ENCODE measurements around the gene DLG1.
"Not testable (repeated sequence)": the region's sequence is repeated elsewhere in the genome, so short reads cannot be mapped to it uniquely, and the experiment has no call there.

The DLG1 gene

DNA sequence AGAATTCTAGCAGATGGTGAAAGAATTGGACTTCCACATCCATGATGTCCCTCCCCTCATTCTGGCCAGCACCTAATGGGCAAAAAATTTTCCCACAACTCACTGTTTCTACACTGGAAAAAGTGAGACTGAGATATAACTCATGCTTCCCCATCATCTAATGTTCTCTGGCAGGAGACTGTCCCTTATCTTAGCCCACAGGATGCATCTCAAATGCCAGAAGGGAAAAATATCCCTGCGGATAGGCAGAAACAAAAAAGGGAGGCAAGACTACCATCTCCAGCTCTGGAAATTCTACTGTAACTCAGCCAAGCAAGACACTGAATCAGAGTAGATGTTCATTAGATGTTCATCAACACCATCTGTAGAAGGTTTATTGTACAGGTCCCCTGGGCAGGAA is 58.6 kb downstream of the DLG1 start:
- DNase-seq = no peak

DNA sequence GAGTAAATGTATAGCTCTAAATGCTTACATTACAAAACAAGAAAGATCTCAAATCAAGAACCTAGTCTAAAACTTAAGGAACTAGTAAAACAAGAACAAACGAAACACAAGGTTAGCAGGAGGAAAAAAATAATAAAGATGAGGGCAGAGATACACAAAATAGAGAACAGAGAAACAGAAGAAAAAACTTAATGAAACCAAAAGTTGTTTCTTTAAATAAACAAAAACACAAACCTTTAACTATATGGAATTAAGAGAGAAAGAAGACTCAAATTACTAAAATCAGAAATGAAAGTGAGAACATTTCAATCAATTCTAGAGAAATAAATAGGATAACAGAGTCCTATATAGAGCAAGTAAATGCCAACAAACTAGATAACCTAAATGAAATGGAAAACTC is 59.6 kb downstream of the DLG1 start:
- DNase-seq = no peak

DNA sequence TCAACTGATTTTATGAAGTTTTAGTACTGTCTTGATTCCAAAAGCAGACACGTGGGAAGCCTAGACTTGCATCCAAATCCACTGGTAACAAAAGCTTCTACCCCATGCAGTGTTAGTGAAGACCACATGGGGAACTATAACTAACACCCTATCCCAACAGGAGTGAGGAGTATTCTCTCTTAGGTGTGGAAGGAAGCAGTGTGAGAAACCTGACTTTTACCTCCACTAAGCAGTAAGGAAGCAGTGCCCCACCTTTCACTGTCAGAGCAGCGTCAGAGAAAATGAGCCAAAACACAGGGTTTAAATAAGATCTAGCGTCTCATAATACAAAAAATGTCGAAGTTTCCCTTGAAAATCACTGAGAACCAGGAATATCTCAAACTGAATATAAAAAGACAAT is 60.5 kb downstream of the DLG1 start:
- DNase-seq = no peak

DNA sequence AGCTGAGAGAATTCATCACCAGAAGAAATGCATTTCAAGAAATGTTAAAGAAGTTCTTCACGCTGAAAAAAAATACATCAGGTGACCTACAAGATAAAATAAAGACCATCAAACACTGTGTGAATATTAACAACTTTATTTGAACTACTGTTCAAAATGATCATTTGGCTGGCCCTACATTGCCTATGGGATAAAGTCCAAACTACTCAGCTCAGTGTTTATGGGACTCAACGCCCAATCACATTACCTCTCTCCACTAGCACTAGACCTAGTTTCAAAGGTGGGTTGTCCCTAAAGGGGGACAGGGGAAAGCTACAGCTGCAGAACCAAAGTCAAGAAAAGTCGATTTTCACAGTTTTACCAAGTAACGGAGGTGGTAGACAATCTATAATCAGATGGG is 62.0 kb downstream of the DLG1 start:
- DNase-seq = no peak

DNA sequence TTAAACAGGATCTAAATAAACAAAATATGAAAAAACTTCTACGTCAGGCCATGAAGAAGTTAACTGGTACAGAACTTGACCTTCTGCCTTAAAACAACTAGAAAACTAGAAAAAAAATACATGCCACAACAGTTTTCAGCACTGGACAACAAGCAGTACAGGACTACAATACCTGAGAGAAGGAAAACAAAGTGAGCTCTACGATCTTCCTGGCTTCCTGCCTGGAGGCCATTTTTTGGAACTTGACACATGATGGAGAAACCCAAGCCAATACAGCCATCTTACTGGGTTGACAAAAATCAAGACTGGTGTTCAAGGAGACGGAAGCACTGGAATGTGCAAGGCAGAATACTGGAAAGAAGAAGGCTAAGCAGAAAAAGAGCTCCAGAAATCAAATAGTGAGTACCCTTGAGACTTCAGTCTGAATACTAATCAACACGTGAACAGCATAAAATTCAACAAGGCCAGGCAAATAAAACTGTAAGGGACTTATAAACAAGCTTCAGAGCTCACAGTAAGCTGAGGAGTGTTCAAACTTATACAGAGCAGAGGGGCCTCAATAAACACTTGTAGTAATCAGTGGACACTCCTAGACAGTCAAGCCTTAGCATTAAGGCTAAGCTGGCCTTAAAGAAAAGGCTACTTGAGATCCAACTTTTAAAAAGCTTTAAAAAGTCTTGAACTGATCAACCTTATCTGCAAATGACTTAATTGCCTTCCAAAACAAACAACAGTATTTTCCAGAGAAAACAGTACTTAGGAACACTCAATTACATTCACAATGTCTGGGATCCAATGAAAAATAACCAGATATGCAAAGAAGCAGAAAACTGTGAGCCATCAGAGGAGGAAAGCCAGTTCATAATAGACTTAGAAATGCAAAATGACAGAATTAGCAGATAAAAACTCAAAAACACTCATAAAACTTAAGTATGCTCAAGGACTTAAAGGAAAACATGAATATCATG is 63.2 kb downstream of the DLG1 start:
- DNase-seq = no peak

DNA sequence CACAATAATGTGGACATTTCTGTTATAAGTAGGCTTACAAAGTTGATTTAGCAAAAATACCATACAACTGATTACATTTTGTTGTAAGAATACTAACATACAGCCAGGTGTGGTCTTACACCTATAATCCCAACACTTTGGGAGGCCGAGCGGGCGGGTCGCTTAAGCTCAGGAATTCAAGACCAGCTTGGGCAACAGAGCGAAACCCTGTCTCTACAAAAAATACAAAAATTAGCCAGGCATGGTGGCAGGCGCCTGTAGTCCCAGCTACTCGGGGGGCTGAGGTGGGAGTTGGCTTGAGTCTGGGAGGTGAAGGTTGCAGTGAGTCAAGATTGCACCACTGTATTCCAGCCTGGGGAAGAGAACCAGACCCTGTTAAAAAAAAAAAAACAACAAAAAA is 67.1 kb downstream of the DLG1 start:
- DNase-seq = no peak

DNA sequence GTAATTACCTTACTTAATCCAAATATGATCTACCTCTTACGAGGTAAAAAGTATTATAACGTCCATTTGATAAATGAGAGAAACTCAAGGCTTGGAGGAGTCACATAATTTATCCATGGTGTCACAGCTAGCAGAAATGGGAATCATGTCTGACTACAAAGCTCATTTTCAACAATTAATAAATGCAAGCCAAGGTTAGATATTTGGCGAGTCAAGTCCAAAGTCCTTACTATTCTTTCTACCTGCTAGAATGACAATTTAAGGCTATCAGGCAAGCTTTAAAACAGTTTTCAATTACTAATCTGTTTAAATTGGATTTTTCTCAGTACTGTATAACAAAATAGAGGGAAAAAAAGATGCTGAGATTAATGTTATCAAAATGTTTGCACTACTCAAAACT is 68.6 kb downstream of the DLG1 start:
- no peak for DNase-seq

DNA sequence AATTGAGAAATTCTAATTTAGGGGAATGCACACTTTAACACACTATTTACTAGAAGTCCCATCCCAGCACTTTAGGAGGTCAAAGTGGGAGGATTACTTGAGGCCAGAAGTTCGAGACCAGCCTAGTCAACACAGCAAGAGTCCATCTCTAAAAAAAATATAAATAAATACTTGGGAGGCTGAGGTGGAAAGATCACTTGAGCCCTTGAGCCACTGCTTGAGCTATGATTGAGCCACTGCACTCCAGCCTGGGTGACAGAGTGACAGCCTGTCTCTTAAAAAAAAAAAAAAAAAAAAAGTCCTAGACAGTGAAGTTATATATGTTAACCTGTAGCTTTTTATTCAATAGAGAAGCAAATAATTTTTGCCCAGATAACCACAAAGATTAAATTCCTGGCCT is 69.2 kb downstream of the DLG1 start:
- no peak for DNase-seq

DNA sequence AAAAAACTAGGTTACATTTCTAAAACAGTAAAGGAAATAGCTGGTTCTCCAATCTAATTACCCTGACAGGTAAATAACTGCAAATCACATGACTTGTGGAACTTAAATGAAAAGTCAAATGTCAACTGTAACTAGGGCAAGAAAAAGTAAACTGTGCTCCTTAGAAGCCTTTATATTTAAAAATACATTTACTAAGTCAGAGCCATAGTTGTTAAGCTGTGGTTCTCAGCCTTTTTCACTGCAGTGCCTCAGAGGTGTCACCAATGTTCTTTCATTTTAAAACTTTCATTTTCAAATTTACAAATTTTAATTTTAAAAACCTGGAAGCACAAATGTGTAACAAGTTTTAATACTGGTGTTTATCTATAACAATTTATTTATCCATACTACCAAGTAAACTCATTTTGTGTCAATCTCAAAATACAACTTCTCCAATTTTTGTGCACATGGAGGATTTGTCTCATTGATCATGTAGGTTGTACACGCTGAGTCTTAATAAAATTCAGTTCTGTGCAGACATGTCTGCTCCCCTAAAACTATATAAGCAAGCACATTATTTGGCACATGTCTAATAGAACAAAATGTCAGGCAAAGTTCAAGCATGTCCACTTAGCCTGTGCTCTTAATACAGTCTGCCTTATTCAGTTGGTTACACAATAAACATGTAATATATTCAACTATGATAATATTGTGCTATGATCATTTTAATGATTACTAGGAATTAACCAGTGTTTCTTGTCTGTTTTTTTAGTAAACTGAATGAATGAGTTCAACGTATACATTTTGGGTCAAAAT is 70.4 kb downstream of the DLG1 start:
- no peak for DNase-seq

DNA sequence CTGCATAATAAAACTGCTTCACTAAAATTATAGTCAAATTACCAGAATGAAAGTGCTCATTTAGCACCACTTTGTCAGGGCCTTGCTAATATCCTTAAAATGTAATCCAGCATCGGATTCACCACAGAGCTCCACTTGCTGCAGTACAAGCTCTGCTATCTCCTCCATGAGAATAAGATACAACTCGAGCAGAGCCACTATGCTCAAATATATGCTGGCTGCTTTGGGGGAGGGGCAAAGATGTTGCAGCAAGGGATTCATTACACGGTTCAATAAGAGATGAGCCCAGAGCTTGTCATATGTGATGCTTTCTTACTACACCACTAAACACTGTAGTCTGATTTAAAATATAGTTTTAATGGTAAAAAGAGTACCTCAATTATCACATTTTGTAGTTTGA is 72.2 kb downstream of the DLG1 start:
- no peak for DNase-seq

DNA sequence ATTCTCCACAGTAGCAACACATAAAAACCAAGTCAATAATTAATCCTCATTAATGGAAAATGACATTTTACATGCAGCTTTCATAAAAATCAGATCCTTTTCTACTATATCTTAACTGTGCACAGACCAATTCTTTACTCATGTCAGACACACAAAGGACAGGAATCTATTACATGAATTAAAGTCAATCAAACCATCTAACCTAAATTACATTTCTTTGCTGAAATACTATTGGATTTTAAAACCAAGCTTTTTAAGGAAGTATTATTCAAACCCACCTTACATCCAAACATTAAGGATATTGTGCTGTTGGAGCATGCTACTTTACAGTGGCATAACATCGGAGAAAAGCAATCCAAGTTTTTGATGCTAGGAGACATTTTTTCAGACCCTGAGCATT is 72.8 kb downstream of the DLG1 start:
- no peak for DNase-seq

DNA sequence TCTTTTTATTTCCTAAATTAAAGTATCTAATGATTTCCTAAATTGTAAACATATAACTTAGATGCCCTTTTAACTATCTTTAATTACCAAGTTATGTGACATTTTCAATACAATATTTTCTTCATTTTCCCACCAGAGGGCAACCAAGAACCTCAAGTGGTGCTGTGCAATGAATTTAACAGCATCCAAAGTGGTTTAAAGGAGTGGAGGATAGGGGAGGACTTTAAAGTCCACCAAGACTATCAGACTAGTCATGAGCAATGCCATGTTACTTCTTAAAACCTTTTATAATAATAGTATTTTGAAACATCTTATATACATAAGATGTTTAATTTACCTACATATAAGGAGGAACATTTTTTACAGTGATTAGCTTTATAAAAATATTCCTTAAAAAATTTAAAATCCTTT is 74.4 kb downstream of the DLG1 start:
- peak; percentile 77 to 79 for DNase-seq

DNA sequence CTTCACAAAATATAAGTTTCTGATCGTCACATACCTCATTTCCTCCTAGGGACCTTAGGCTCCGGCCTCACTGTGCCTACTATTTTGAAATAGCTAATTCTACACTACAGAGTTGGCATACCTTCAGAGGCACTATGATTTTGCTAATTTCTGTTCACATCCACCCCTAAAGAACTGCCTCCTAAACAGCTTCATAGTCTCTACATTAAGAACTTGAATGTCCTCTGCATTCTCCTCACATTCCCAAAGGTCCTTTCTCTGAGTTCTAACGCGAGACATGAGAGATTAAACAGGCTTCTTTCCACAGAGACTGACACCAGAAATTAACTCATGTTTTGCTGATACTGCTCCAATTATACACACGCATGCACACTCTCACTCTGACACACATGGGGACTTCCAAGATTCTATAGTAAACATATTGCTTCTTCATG is 75.5 kb downstream of the DLG1 start:
- DNase-seq = no peak

DNA sequence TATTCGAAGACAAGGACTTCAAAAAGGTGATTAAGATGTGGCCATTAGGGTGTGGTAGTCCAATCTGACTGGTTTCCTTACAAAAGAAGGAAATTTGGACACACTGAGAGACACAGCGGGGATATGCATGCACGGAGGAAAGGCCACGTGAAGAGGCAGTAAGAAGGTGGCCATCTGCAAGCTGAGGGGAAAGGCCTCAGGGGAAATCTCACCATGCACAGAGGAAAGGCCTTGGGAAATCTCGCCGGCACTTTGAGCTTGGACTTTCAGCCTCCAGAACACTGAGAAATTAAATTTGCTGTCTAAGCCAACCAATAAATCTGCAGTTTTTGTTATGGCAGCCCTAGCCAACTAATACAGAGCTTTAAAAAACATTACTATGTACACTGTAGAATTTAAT is 78.8 kb downstream of the DLG1 start:
- no peak for DNase-seq

DNA sequence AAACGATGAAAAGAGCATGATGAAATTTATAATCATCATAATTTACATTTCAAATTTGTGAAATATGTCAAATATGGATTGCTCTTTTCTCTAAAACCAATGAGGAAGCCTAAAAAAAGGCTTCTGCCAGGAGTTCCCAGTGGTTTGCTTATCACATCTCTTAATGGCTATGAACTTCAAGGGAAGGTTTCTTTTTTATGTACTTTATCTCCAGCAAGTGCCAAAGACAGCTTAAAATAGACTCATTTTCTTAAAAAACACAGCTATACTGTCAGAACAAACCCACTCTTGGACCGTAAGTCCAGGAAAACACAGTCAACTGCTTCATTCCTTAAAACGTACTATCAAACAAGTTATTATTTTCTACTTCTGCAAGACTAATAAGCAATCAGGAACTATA is 80.2 kb downstream of the DLG1 start:
- DNase-seq = no peak

DNA sequence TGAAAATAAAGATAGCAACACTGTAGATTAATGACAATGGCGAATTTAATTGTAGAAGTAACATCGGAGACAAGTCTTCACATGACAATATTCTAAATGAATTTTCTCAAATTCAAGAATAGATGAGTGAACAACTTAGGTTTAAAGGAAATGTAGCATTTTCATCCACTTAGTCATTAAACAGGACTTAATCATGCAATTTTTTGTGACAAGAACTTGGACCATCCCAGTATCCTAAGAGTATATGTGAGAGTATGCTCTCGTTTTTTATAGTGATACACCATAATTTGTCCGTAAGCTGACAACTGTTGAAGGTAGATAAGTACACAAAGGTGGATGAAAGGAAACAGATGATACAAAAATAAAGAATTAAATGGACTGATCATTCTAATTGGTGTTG is 81.5 kb downstream of the DLG1 start:
- no peak for DNase-seq

DNA sequence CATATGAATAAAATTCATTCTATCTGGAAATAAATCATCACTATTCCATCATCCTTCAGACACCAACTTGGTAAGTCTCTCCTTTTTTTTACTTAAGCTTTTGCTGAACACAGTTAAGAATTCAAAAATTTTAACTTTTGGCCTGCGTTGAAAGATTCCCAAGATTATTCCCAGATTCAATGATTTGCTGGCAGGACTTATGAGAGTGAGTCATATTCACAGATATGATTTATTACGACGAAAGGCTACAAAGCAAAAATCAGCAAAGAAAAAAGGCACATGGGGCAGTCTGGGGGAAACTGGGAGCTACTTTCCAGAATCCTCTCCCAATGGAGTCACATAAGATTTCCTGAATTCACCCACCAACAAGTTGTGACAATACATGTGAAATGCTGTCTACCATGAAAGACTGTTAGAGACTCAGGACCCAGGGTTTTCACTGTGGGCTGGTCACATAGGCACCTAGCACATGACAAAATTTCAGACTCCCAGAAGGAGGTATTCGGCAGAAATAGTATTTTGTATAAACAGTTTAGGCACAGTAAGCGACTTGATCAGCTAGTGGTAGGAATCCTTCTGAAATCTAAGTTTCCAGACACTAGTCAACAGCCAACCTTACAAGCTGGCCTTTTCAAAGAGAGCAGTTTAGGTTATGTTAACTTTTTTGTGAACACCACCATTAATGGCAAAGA is 82.1 kb downstream of the DLG1 start:
- DNase-seq = no peak

DNA sequence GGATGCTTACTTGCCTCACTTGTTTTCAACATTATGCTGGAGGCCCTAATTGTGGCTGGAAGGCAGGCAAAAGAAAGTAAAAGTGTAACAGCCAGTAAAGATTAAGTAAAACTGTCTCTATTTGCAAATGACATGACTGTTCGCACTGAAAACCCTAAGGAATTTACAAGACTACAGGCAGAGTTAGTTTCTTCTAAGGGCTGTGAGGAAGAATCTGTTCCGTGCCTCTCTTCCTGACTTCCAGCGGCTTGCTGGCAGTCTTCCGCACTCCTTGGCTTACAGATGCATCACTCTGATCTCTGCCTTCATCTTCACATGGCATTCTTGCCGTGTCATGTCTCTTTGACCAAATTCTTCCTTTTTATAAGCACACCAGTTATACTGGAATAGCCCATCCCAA is 86.1 kb downstream of the DLG1 start:
- no peak for DNase-seq

DNA sequence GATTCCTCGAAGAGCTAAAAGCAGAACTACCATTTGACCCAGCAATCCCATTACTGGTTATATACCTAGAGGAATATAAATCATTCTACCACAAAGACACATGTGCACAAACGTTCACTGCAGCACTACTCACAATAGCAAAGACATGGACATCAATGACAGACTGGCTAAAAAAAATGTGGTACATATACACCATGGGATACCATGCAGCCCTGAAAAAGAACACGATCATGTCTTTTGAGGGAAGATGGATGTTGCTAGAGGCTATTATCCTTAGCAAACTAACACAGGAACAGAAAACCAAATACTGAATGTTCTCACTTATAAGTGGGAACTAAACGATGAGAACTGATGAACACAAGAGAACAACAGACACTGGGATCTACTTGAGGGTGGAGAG is 86.7 kb downstream of the DLG1 start:
- DNase-seq = not testable (repeated sequence)

DNA sequence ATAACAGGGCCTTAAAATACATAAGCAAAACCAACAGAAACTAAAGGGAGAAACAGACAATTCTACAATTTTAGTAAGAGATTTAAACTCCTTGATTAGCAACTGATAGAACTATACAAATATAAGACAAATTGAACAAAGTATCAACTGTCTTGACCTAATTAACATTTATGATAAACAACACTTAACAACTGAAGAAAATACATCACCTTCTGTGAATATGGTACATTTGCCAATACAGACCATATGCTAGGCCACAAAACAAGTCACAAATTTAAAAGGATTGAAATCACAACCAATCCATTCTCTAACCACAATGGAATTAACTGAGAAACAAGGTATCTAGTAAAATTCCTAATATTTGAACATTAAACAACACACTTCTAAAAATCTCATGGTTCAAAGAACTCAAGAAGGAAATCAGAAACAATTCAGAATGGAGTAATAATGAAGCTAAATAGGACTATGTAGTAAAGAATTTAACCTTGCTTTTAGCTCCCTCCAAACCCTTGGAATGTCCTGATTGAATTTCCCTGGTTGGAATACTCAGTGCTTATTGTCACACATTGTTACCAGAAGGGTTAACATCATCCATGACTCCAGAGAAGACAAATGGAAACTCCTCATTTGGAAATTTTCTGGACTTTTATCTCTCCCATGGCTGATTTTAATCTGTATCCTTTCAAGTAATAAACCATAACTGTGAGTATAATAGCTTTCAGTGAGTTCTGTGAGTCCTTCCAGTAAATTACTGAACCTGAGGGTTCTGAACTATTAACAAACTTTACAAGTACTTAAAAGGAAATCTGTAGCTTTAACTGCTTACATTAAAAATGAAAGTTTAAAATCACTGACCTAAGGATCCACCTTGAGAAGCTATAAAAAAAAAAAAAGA is 88.8 kb downstream of the DLG1 start:
- no peak for DNase-seq

DNA sequence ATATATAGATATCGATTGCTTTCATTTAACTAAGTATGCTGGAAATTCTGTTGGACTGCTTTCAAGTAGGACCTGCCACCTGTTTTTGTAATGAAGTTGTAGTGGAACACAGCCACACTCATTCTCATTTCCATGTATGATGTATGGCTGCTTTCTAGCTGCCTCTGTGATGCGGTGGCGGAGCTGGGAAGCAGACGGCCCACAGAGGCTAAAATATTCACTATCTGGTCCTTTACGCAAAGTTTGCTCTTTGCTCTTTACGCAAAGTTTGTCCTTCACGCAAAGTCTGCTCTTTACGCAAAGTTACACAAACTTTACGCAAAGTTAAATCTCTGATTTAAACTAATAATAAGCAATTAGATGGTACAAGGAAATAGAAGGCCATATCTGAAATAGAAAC is 91.5 kb downstream of the DLG1 start:
- no peak for DNase-seq

DNA sequence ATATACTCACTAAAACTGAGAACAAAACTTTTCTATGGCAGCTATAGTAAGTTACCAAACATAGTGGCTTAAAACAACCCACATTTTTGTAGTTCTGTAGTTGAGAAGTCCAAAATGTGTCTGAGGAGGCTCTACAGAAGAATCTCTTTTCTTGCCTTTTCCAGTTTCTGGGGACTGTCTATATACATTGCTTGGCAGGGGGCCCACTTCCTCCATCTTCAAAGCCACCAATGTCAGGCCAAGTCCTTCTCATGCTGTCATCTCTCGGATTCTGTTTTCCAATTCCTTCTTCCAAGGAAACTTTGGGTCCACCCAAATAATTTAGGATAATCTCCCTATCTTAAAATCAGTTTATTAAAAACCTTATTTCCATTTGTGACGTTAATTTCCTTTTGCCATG is 92.7 kb downstream of the DLG1 start:
- no peak for DNase-seq

DNA sequence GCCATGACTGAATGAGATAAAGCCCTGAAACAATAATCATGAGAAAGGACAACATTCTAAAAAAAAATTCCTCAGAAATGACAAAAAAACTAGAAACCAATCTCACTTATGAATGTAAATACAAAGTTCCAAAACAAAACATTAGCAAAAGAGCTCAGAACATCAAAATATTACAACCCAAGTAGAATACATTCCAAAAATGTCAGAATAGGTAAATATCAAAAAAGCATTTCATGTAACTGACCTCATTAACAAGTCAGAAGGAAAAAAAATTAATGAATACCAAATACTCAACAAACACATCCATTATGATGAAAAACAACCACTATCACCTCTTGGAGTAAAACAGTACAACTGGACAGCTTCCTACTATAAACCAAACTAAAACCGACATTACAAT is 93.1 kb downstream of the DLG1 start:
- no peak for DNase-seq
